Measurements from ENCODE around the gene ATP23.

Gene ATP23

DNA sequence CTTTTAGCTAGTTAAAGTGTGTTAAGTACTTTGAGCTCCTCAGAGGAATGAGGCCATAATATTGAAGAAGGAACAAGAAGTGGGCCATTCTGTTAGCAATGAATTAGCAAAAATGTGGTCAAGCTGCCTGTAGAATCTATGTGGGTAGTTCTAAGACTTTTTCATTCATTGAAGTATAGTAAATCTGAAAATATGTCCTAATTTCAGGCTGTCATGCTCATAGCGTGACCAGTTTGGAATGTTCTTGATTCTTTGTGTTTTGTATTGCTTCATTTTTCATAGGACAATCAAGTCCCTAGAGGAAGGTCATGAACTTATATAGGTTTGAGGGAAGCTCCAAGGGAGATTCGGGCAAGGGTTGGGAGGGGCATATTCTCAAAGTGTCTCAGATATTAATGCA is 11.4 kb downstream of the ATP23 start:
- H3K27ac ChIP-seq (ENCODE audit: low read length) = no peak overlapping the region
- no peaks in the 10 kb centered on the region for H3K9me3 ChIP-seq (ENCODE audit: control insufficient read depth, low read depth, low read length)
- no peaks in the 10 kb centered on the region for H3K36me3 ChIP-seq (ENCODE audit: control insufficient read depth, low read depth, low read length)
- H3K27me3 ChIP-seq (ENCODE audit: control insufficient read depth, insufficient read depth, low read length) = no peaks in the 10 kb centered on the region
- H3K4me1 ChIP-seq (ENCODE audit: control insufficient read depth, low read depth, low read length) = no peaks in the 10 kb centered on the region
- no peak overlapping the region for H3K4me3 ChIP-seq (ENCODE audit: low read length)
- no peak overlapping the region for H3K9ac ChIP-seq (ENCODE audit: low read length)

DNA sequence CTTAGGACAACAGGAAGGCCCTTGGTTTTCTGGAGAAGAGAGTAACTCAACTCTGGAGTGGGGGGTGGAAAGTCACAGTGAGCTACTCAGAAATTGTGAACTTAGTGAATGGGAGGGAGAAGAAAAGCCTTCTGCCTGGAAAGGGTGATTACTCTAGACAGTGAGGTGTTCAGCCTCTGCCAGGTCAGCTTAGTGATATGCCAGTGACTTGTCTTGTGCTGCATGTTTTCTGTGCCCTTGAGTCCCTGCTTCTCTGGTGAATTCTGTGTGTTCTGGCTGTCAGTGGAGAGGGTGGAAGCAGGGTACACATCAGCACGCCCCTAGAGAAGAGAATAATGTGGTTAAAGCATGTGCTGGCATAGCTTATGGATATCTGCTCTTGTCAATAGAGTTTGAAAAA is 13.4 kb downstream of the ATP23 start:
- H3K36me3 ChIP-seq (ENCODE audit: control insufficient read depth, low read depth, low read length) = no peaks in the 10 kb centered on the region

DNA sequence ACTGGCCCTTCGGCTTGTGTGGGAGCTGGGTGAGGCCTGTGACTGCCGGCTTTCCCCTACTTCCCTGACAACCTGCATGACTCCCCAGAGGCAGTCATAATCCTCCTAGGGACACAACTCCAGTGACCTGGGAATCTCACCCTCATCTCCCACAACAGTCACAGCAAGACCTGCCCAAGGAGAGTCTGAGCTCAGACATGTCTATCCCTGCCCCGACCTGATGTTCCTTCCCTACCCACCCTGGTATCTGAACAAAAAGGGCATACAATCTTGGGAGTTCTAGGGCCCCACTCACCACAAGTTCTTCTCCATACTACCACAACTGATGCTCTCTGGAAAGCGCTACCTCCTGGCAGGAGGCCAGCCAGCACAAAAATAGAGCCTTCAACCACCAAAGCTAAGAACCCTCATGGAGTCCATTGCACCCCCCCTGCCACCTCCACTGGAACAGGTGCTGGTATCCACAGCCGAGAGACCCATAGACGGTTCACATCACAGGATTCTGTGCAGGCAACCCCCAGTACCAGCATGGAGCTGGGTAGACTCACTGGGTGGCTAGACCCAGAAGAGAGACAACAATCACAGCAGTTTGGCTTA is 16.8 kb downstream of the ATP23 start:
- H3K27ac ChIP-seq (ENCODE audit: low read length) = no peak overlapping the region
- no peaks in the 10 kb centered on the region for H3K27me3 ChIP-seq (ENCODE audit: control insufficient read depth, insufficient read depth, low read length)
- no peak overlapping the region for H3K9ac ChIP-seq (ENCODE audit: low read length)
- no peaks in the 10 kb centered on the region for H3K9me3 ChIP-seq (ENCODE audit: control insufficient read depth, low read depth, low read length)
- H3K4me3 ChIP-seq (ENCODE audit: low read length) = no peak overlapping the region
- no peaks in the 10 kb centered on the region for H3K36me3 ChIP-seq (ENCODE audit: control insufficient read depth, low read depth, low read length)
- no peaks in the 10 kb centered on the region for H3K4me1 ChIP-seq (ENCODE audit: control insufficient read depth, low read depth, low read length)

More for the DNA sequence above, 13.4 kb downstream of the ATP23 start:
- Histone ChIP-seq H3K27me3 (ENCODE audit: control insufficient read depth, insufficient read depth, low read length) (no peaks in the 10 kb centered on the region), H3K4me1 (ENCODE audit: control insufficient read depth, low read depth, low read length) (no peaks in the 10 kb centered on the region), H3K4me3 (ENCODE audit: low read length) (no peak overlapping the region), H3K9ac (ENCODE audit: low read length) (no peak overlapping the region), H3K9me3 (ENCODE audit: control insufficient read depth, low read depth, low read length) (no peaks in the 10 kb centered on the region), H3K27ac (ENCODE audit: low read length) (no peak overlapping the region)

DNA sequence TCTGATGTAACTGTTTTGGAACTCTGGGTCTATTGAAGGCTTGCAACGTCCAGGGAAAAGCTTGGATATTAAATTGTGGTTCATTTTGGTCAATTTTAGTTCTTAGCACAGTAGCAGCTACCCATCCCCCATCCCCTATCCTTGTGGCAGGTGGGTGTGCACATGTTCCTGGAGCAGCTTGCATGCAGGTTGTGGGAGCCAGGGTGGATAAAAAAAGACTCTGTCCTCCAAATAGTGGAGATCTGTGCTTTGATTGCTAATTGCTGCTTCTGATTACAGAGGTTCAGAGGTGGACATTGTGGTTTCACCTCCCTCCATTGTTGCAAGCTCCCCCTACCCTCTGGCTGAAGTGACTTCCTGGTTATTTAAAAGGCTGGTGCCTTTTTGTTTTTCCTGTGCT is 23.1 kb downstream of the ATP23 start:
- Histone ChIP-seq H3K9me3 (ENCODE audit: control insufficient read depth, low read depth, low read length) (no peaks in the 10 kb centered on the region), H3K4me3 (ENCODE audit: low read length) (no peak overlapping the region), H3K27ac (ENCODE audit: low read length) (no peak overlapping the region), H3K9ac (ENCODE audit: low read length) (no peak overlapping the region), H3K4me1 (ENCODE audit: control insufficient read depth, low read depth, low read length) (no peaks in the 10 kb centered on the region), H3K36me3 (ENCODE audit: control insufficient read depth, low read depth, low read length) (no peaks in the 10 kb centered on the region), H3K27me3 (ENCODE audit: control insufficient read depth, insufficient read depth, low read length) (no peaks in the 10 kb centered on the region)

DNA sequence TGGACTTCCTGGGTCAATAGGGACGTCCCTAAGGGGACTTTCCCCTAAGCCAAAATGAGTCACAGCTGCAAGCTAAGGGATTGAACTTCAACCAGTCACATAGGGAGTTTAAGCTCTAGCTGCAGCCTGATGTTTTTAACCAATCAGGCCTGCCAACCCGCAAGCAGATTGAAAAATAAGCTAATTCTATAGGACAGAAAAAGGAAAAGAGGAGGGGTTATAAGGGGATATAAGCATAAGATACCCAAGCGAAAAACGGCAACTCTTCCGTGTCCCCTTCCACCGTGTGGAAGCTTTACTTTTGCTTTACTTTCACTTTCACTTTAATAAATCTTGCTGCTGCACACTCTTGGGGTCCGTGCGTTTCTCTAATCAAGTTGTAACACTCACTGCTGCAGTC is 24.4 kb downstream of the ATP23 start:
- Histone ChIP-seq H3K9me3 (ENCODE audit: control insufficient read depth, low read depth, low read length) (no peaks in the 10 kb centered on the region), H3K9ac (ENCODE audit: low read length) (no peak overlapping the region), H3K36me3 (ENCODE audit: control insufficient read depth, low read depth, low read length) (no peaks in the 10 kb centered on the region), H3K4me1 (ENCODE audit: control insufficient read depth, low read depth, low read length) (no peaks in the 10 kb centered on the region), H3K27ac (ENCODE audit: low read length) (no peak overlapping the region), H3K4me3 (ENCODE audit: low read length) (no peak overlapping the region), H3K27me3 (ENCODE audit: control insufficient read depth, insufficient read depth, low read length) (no peaks in the 10 kb centered on the region)

DNA sequence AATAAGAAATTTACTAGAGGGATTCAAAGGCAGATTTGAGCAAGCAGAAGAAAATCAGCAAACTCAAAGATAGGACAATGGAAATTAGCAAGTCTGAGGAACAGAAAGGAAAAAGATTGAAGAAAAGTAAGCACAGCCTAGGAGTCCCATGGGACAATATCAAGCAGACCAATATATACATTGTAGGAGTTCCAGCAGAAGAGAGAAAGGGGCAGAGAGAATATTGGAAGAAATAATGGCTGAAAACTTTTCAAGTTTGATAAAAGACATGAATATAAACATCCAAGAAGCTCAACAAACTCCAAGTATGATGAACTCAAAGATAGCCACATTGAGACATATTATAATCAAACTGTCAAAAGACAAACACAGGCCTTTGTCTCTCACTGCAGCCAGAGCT is 25.2 kb downstream of the ATP23 start:
- H3K36me3 ChIP-seq (ENCODE audit: control insufficient read depth, low read depth, low read length) = no peaks in the 10 kb centered on the region
- H3K9me3 ChIP-seq (ENCODE audit: control insufficient read depth, low read depth, low read length) = no peaks in the 10 kb centered on the region
- no peak overlapping the region for H3K9ac ChIP-seq (ENCODE audit: low read length)
- no peak overlapping the region for H3K27ac ChIP-seq (ENCODE audit: low read length)
- no peaks in the 10 kb centered on the region for H3K4me1 ChIP-seq (ENCODE audit: control insufficient read depth, low read depth, low read length)
- no peaks in the 10 kb centered on the region for H3K27me3 ChIP-seq (ENCODE audit: control insufficient read depth, insufficient read depth, low read length)
- no peak overlapping the region for H3K4me3 ChIP-seq (ENCODE audit: low read length)

DNA sequence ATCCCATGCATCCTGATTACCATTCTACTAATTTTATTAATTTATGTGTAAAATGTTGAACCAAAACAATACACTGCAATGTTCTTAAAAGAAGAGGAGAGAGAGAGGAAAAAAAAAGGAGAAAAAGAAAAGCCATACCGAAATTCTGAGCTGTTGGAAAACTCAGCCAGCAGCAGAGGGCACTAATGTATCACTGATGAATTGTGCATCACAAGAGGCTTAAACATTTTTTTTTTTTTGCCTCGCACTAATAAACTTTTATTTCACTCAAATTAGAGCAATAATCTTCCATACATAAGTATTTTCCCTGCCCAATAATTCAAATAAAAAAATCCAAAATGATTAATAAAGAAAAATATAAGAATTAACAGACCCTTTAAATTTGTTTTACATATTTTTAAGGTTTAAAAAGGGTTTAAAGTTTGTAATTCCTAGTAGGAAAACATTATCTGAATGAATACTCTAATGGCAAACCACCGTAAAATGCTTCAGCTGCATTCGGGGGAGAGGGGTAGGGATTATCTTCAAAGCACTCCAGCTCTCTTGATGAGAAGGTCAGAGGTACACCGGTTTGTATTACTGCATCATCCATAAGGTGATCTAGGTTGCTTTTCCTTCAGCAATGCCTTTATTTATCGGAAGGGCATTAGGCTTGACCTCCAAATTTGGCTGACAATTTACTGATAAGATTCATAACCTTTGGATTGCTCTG is 41.9 kb downstream of the ATP23 start:
- H3K9me3 ChIP-seq (ENCODE audit: control insufficient read depth, low read depth, low read length) = no peaks in the 10 kb centered on the region

DNA sequence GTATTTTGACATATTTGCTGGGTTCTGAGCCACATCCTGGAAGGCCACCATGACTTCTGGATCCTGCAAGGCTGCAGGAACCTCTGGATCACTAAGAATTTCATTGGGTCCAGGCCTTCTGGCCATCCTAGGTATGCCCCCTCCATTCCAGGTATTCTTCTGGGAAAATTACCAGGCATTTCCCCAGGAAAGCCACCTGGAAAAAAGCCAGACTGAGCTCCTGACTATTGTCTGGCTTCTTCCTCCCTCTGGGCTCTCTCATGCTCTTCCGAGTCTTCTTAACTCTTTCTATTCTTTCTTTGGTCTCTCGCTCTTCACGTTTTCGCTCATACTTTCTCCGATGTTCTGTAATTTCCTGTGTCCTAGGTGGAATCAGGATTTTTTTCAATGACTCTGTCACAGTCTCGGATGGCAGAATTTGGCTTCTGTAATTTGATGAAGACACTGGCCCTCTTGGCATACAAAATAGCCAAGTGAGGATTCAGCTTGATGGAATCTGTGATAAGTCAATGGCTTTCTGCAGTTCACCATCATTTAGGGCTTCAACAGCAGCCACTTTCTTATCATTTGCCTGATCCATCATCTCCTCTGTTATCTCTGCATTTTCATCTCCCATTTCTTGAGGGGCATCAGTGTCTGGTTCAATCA is 42.6 kb downstream of the ATP23 start:
- no peaks in the 10 kb centered on the region for H3K4me1 ChIP-seq (ENCODE audit: control insufficient read depth, low read depth, low read length)
- H3K9ac ChIP-seq (ENCODE audit: low read length) = no peak overlapping the region
- H3K4me3 ChIP-seq (ENCODE audit: low read length) = no peak overlapping the region
- H3K27ac ChIP-seq (ENCODE audit: low read length) = no peak overlapping the region
- no peaks in the 10 kb centered on the region for H3K36me3 ChIP-seq (ENCODE audit: control insufficient read depth, low read depth, low read length)
- H3K9me3 ChIP-seq (ENCODE audit: control insufficient read depth, low read depth, low read length) = no peaks in the 10 kb centered on the region
- H3K27me3 ChIP-seq (ENCODE audit: control insufficient read depth, insufficient read depth, low read length) = no peaks in the 10 kb centered on the region

More for the DNA sequence above, 41.9 kb downstream of the ATP23 start:
- Histone ChIP-seq H3K36me3 (ENCODE audit: control insufficient read depth, low read depth, low read length) (no peaks in the 10 kb centered on the region), H3K27me3 (ENCODE audit: control insufficient read depth, insufficient read depth, low read length) (no peaks in the 10 kb centered on the region), H3K4me1 (ENCODE audit: control insufficient read depth, low read depth, low read length) (no peaks in the 10 kb centered on the region), H3K27ac (ENCODE audit: low read length) (no peak overlapping the region), H3K9ac (ENCODE audit: low read length) (no peak overlapping the region), H3K4me3 (ENCODE audit: low read length) (no peak overlapping the region)

DNA sequence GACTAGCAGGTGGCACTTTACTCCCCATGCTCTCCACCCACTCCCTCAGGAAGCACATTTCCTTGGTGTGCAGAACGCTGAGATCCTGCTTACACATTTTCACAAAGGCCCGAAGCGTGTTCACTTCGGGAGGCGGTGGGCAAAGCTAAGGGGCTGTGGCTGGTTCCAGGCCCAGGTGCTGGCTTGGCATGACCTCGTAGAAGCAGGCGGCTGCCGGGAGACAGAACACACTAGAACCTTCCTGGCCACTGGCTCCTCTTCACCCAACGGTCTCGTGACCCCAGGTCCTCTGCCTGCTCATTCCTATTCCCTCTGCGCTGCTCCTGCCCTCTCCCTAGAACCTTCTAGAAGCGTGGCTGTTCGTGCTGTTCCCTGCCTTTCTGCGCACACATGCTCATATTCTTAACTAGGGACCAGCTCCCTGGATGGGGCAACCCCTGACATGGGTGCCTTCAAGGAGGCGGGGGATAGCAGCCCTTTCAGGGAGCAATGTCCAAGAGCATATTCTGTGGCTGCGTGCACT is 43.3 kb downstream of the ATP23 start:
- Histone ChIP-seq H3K9ac (ENCODE audit: low read length) (no peak overlapping the region), H3K27me3 (ENCODE audit: control insufficient read depth, insufficient read depth, low read length) (no peaks in the 10 kb centered on the region), H3K4me3 (ENCODE audit: low read length) (no peak overlapping the region), H3K27ac (ENCODE audit: low read length) (no peak overlapping the region), H3K36me3 (ENCODE audit: control insufficient read depth, low read depth, low read length) (no peaks in the 10 kb centered on the region), H3K4me1 (ENCODE audit: control insufficient read depth, low read depth, low read length) (no peaks in the 10 kb centered on the region), H3K9me3 (ENCODE audit: control insufficient read depth, low read depth, low read length) (no peaks in the 10 kb centered on the region)

DNA sequence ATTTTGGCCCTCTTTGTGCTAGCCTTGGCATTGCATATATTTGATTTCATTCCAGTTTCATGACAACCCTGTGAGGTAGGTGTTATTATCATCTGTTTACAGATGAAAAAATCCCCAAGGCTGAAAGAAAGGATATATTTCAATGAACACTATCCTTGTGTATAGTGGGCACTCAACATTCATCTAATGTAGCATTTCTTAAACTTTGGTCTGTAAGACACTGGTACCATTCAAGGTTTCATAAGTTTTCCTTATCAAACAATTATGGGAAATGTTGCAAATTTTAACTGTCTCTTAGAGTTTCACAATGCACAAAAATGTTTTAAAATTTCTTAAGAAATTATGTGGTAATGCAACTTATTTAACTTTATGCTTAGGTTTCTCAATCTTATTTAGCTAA is 44.3 kb downstream of the ATP23 start:
- no peaks in the 10 kb centered on the region for H3K27me3 ChIP-seq (ENCODE audit: control insufficient read depth, insufficient read depth, low read length)
- H3K9me3 ChIP-seq (ENCODE audit: control insufficient read depth, low read depth, low read length) = no peaks in the 10 kb centered on the region
- no peak overlapping the region for H3K9ac ChIP-seq (ENCODE audit: low read length)
- H3K4me1 ChIP-seq (ENCODE audit: control insufficient read depth, low read depth, low read length) = no peaks in the 10 kb centered on the region
- no peaks in the 10 kb centered on the region for H3K36me3 ChIP-seq (ENCODE audit: control insufficient read depth, low read depth, low read length)
- no peak overlapping the region for H3K27ac ChIP-seq (ENCODE audit: low read length)
- no peak overlapping the region for H3K4me3 ChIP-seq (ENCODE audit: low read length)

DNA sequence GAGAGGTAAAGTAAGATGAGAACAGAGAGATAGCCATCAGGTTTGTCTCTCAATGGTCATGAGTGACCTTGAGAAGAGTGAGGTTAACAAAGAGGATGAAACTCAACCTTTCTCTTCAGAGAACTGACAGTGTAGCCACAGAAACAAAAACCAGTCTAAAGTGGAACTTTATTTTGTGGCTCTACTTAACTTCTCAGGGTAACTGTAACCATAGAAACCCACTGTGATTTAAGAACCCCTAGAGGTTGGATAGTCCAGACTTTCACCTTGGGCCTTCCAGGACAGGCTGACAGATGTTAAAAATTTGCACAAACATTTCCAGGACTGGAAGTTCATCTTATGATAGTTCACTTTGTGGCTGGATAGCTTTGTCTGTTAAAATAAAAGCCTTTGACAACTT is 48.5 kb downstream of the ATP23 start:
- Histone ChIP-seq H3K9ac (ENCODE audit: low read length) (no peak overlapping the region), H3K27ac (ENCODE audit: low read length) (no peak overlapping the region), H3K4me1 (ENCODE audit: control insufficient read depth, low read depth, low read length) (no peaks in the 10 kb centered on the region), H3K36me3 (ENCODE audit: control insufficient read depth, low read depth, low read length) (no peaks in the 10 kb centered on the region), H3K27me3 (ENCODE audit: control insufficient read depth, insufficient read depth, low read length) (no peaks in the 10 kb centered on the region), H3K4me3 (ENCODE audit: low read length) (no peak overlapping the region), H3K9me3 (ENCODE audit: control insufficient read depth, low read depth, low read length) (no peaks in the 10 kb centered on the region)
